Ovary (tissue), 9 donors: ENCODE data around the gene MCM5. TPM values are rescaled to one million over a fixed set of nuclear protein-coding genes. Genes with fewer than 3 reads are reported as not detected.

Experiments used
- DNase-seq, 5 donors: peaks; one replicate each; pipeline ENCODE4 v3.0.0-alpha.2; 2019 to 2020
- H3K27ac ChIP-seq, 2 donors: fragments of 200-600 bp; one replicate each; pipeline versions ENCODE4 v1.5.1 to v1.8.0; 2019 to 2022
- H3K27me3 ChIP-seq: fragments of 200-600 bp; one replicate; pipeline ENCODE4 v1.8.0; 2022
- H3K36me3 ChIP-seq: fragments of 200-600 bp; sonication (generic); one replicate; pipeline ENCODE4 v1.5.1; 2019
- H3K4me1 ChIP-seq: one replicate; pipeline ENCODE4 v1.8.1; 2013; ENCODE audit warnings: mild to moderate bottlenecking, moderate library complexity; ENCODE audit not compliant: insufficient read depth
- H3K4me3 ChIP-seq: fragments of 200-600 bp; sonication (generic); one replicate; pipeline ENCODE4 v1.5.1; 2017
- H3K9me3 ChIP-seq, 2 donors: fragments of 200-600 bp in 1 of 2; sonication (generic) in 1 of 2; one replicate each; pipeline versions ENCODE4 v1.5.1 to v1.8.1; 2013 to 2019; ENCODE audit warnings: mild to moderate bottlenecking in 1 of 2, moderate library complexity in 1 of 2
- CTCF ChIP-seq, 3 donors: fragments of 450-650 bp in 2 of 3; fragments of 200-600 bp in 1 of 3; IDR thresholded peaks; one replicate each; pipeline versions ENCODE4 v1.5.1 to v1.8.0; 2016 to 2022; ENCODE audit warnings: antibody characterized with exemption in 3 of 3, mild to moderate bottlenecking in 1 of 3
- EP300 ChIP-seq: sonication (generic); formaldehyde crosslinking; IDR thresholded peaks from one replicate; pipeline ENCODE4 v1.6.1; 2017; ENCODE audit warnings: antibody characterized with exemption
- POLR2A ChIP-seq: fragments of 450-650 bp; IDR thresholded peaks from one replicate; pipeline ENCODE4 v1.6.1; 2017; ENCODE audit warnings: antibody characterized with exemption, mild to moderate bottlenecking, moderate library complexity
- WGBS, 3 donors: extraction: QIAGEN DNeasy Blood & Tissue Kit in 1 of 3; methylation state at CpG; one replicate each; pipeline versions ENCODE4 v1.1.5 to v1.1.7; 2013 to 2017; 5-methylcytosine and 5-hydroxymethylcytosine counted together
- intact Hi-C, 4 donors: fragments of 100-400 bp; cut with DNase I; formaldehyde crosslinking; loops; one replicate each; pipeline versions ENCODE4 v1.11.0 to v1.15.1; 2022 to 2023
- polyA plus RNA-seq, 2 donors: library from polyadenylated mRNA; stranded (reverse); fragments of 200-250 nt in 1 of 2; fragments of 350-450 nt in 1 of 2; fragmentation: Illumina TruSeq in 1 of 2; extraction: RNeasy Lipid Tissue Mini Kit (QIAGEN cat#74804) in 1 of 2; gene quantifications; one replicate each; pipeline ENCODE4 v1.2.3, GENCODE V29; 2013 to 2014
- total RNA-seq, 7 donors: library from RNA; depleted of rRNA in 2 of 7; stranded (reverse); fragments of >200 nt in 2 of 7; fragmentation: NEBNext Ultra II Directional in 3 of 7; extraction: Animal tissue kit (Norgen Biotek cat#: 25700) in 3 of 7; gene quantifications; one replicate each; pipeline versions ENCODE4 v1.1.0 to v1.2.4, GENCODE V29; 2016 to 2023
- donor health status: DM: no; HTN: no; CAD: no; lungs with moderate emphysema.
- donor health status: DM: no; HTN: no; CAD: no.
- donor health status: Bipolar disorder and iron deficiency.
- donor health status: DM: yes; HTN: yes; CAD: no.
- donor health status: DM: no; HTN: no; CAD: no.
- donor health status: DM: yes; HTN: yes; CAD: no.

MCM5 gene
- total and polyA plus RNA-seq, 9 donors, result 6.6 to 42.5 (median 39.1) TPM

GRCh38 chr22:35407362-35407761 lies 7.4 kb downstream of the MCM5 start:
- intact Hi-C loops, result loop anchor here in 1 of 4 donors (5.0 kb wide), 1 partner anchor 50 kb away; no protein-coding TSS in a partner anchor
- no peak overlapping the region for H3K27ac ChIP-seq
- no peaks in the 10 kb centered on the region for H3K4me1 ChIP-seq
- no peaks in the 10 kb centered on the region for H3K27me3 ChIP-seq
- no peaks in the 10 kb centered on the region for H3K36me3 ChIP-seq
- H3K9me3 ChIP-seq, result no peaks in the 10 kb centered on the region
- DNase-seq, result no peak
- 76 to 85% (median 77%) methylated on average over 7 of the region's 7 CpGs for WGBS, 3 donors
- TF ChIP-seq EP300 (no peak), POLR2A (no peak), CTCF (IDR thresholded peaks at IDR 0.05) (no peak)
- no peak overlapping the region for H3K4me3 ChIP-seq

- Histone ChIP-seq H3K27me3 (no peaks in the 10 kb centered on the region), H3K4me3 (no peak overlapping the region), H3K4me1 (no peaks in the 10 kb centered on the region), H3K36me3 (no peaks in the 10 kb centered on the region), H3K9me3 (no peaks in the 10 kb centered on the region), H3K27ac (no peak overlapping the region)
- TF ChIP-seq CTCF (IDR thresholded peaks at IDR 0.05) (no peak), EP300 (no peak), POLR2A (no peak)
- no peak for DNase-seq
- 87 to 89% (median 89%) methylated on average over 16 of the region's 16 CpGs for WGBS, 3 donors
- intact Hi-C loops, result loop anchor here in 1 of 4 donors (5.0 kb wide), 1 partner anchor 47 kb away; no protein-coding TSS in a partner anchor
Measured at GRCh38 chr22:35409783-35410662, 10.1 kb downstream of the MCM5 start.

- intact Hi-C loops, result no loop called here
- no peak for DNase-seq
- Histone ChIP-seq H3K9me3 (no peaks in the 10 kb centered on the region), H3K27me3 (no peaks in the 10 kb centered on the region), H3K4me3 (no peak overlapping the region), H3K27ac (no peak overlapping the region), H3K36me3 (no peaks in the 10 kb centered on the region), H3K4me1 (no peaks in the 10 kb centered on the region)
- 77 to 84% (median 78%) methylated on average over 6 of the region's 6 CpGs for WGBS, 3 donors
- TF ChIP-seq EP300 (no peak), POLR2A (no peak), CTCF (IDR thresholded peaks at IDR 0.05) (no peak)
Measured at GRCh38 chr22:35410663-35411034, 10.7 kb downstream of the MCM5 start.

- DNase-seq, result no peak
Measured at GRCh38 chr22:35411102-35411501, 11.2 kb downstream of the MCM5 start.

More at GRCh38 chr22:35411102-35411501, 11.2 kb downstream of the MCM5 start:
- no peak overlapping the region for H3K27ac ChIP-seq
- H3K4me3 ChIP-seq, result no peak overlapping the region
- 83 to 84% (median 84%) methylated on average over 7 of the region's 7 CpGs for WGBS, 3 donors
- no peaks in the 10 kb centered on the region for H3K36me3 ChIP-seq
- H3K9me3 ChIP-seq, result no peaks in the 10 kb centered on the region
- TF ChIP-seq POLR2A, result no peak
- TF ChIP-seq CTCF (IDR thresholded peaks at IDR 0.05), result no peak
- TF ChIP-seq EP300, result no peak
- no peaks in the 10 kb centered on the region for H3K27me3 ChIP-seq
- intact Hi-C loops, result no loop called here
- no peaks in the 10 kb centered on the region for H3K4me1 ChIP-seq
